GM12878 (cell line): Measurements from ENCODE around the gene OTOG. TPM values are rescaled to one million over a fixed set of nuclear protein-coding genes. Genes with fewer than 3 reads are reported as not detected.

ENCODE experiments used
- ATAC-seq: fragments of 200-7000 bp; cut with Tn5 transposase; 3 replicates; pipeline ENCODE4 v1.9.1; 2020; ENCODE audit warnings: mild to moderate bottlenecking, moderate library complexity
- BruUV-seq: library from RNA; stranded (reverse); fragments of 400-500 nt; replicated peaks from 2 replicates; lab custom pipeline; 2021; lab: Mats Ljungman, UMichigan
- CTCF ChIA-PET: fragments of 300-600 bp; sonication (Branson Sonifier 250); formaldehyde crosslinking; extraction: SDS; loops from one replicate; lab custom pipeline; 2021; ENCODE audit warnings: inconsistent platforms; lab: Yijun Ruan, JAX
- POLR2A ChIA-PET: fragments of 350-600 bp; formaldehyde crosslinking; extraction: SDS; loops from one replicate; lab custom pipeline; 2021; ENCODE audit warnings: inconsistent platforms; lab: Charles Lee
- RAD21 ChIA-PET: fragments of 300-600 bp; sonication (Branson Sonifier 250); formaldehyde crosslinking; loops from one replicate; lab custom pipeline; 2023; ENCODE audit warnings: antibody characterized with exemption; ENCODE audit not compliant: unreplicated experiment; lab: Charles Lee
- SMC1A ChIA-PET: fragments of 300-600 bp; sonication (Branson Sonifier 250); formaldehyde crosslinking; loops from one replicate; lab custom pipeline; 2023; ENCODE audit not compliant: unreplicated experiment, uncharacterized antibody; lab: Charles Lee
- DNase-seq: peaks from one replicate; pipeline ENCODE4 v3.0.0-alpha.2; 2011; ENCODE audit warnings: low read depth, low spot score
- FAIRE-seq: peaks from 3 replicates; lab custom pipeline; 2011; peaks lifted over from hg19 to GRCh38; lab: Jason Lieb, UNC
- H2AFZ ChIP-seq: 2 replicates; pipeline ENCODE4 v1.6.0; 2011; ENCODE audit warnings: low read depth, low read length, control low read depth; ENCODE audit not compliant: control insufficient read depth
- H3K27ac ChIP-seq: 2 replicates; pipeline ENCODE4 v1.5.1; 2011; ENCODE audit warnings: control low read depth; ENCODE audit not compliant: control insufficient read depth, insufficient read depth
- H3K27me3 ChIP-seq, 2 experiments: replicated peaks in 1 of 2; 2 replicates each; pipeline versions ENCODE4 v1.6.0 to v1.6.1; 2011; ENCODE audit warnings: low read length in 1 of 2; ENCODE audit not compliant: control insufficient read depth in 2 of 2, insufficient read depth in 2 of 2
- H3K36me3 ChIP-seq, 2 experiments: 2 replicates each; pipeline ENCODE4 v1.5.1; 2011; ENCODE audit warnings: low read length in 1 of 2; ENCODE audit not compliant: control insufficient read depth in 2 of 2, insufficient read depth in 2 of 2
- H3K4me1 ChIP-seq: 2 replicates; pipeline ENCODE4 v1.6.1; 2011; ENCODE audit warnings: mild to moderate bottlenecking, low read length, moderate library complexity, mixed read lengths; ENCODE audit not compliant: control insufficient read depth, insufficient read depth
- H3K4me2 ChIP-seq: 2 replicates; pipeline ENCODE4 v1.6.0; 2011; ENCODE audit warnings: control low read depth; ENCODE audit not compliant: control insufficient read depth, insufficient read depth
- H3K4me3 ChIP-seq: fragments of 200-600 bp; sonication (generic); 2 replicates; pipeline ENCODE4 v1.5.1; 2016
- H3K79me2 ChIP-seq: 2 replicates; pipeline ENCODE4 v1.6.0; 2011; ENCODE audit warnings: low read length; ENCODE audit not compliant: control insufficient read depth, insufficient read depth
- H3K9ac ChIP-seq: 2 replicates; pipeline ENCODE4 v1.8.0; 2011; ENCODE audit warnings: low read length, control low read depth, mixed read lengths; ENCODE audit not compliant: control insufficient read depth, insufficient read depth
- H3K9me3 ChIP-seq: replicated peaks from 3 replicates; pipeline ENCODE4 v1.5.1; 2011; ENCODE audit warnings: mild to moderate bottlenecking, low read length; ENCODE audit not compliant: control insufficient read depth, insufficient read depth
- H4K20me1 ChIP-seq: 2 replicates; pipeline ENCODE4 v1.6.0; 2011; ENCODE audit not compliant: control insufficient read depth, insufficient read depth
- EZH2 ChIP-seq: IDR thresholded peaks from 2 replicates; pipeline ENCODE4 v1.6.1; 2012; ENCODE audit warnings: low read depth, mild to moderate bottlenecking, control low read depth, inconsistent platforms, low read length, borderline replicate concordance; ENCODE audit not compliant: control insufficient read depth
- HDAC2 ChIP-seq: fragments of 200-600 bp; sonication (generic); IDR thresholded peaks from 2 replicates; pipeline ENCODE4 v1.6.1; 2017
- IKZF2 ChIP-seq, 2 experiments: fragments of 450-650 bp; IDR thresholded peaks; 2 replicates each; pipeline ENCODE4 v1.6.1; 2017; ENCODE audit warnings: mild to moderate bottlenecking in 2 of 2, moderate library complexity in 2 of 2
- IRF4 ChIP-seq: IDR thresholded peaks from 2 replicates; pipeline ENCODE4 v1.6.1; 2011; ENCODE audit warnings: low read depth, low read length
- MLLT1 ChIP-seq: fragments of 450-650 bp; IDR thresholded peaks from 2 replicates; pipeline ENCODE4 v1.6.1; 2016; ENCODE audit warnings: mild to moderate bottlenecking
- MYB ChIP-seq: fragments of 150-350 bp; IDR thresholded peaks from 2 replicates; pipeline ENCODE4 v1.6.1; 2014; ENCODE audit warnings: mild to moderate bottlenecking, low read depth, low read length, borderline replicate concordance
- MYC ChIP-seq: IDR thresholded peaks from 2 replicates; pipeline ENCODE4 v1.6.1; 2011; ENCODE audit warnings: mild to moderate bottlenecking, low read length, moderate library complexity, inconsistent platforms; ENCODE audit not compliant: insufficient read depth, insufficient replicate concordance, insufficient read length, severe bottlenecking
- NFYA ChIP-seq: IDR thresholded peaks from 2 replicates; pipeline ENCODE4 v1.6.1; 2011; ENCODE audit warnings: low read depth, mild to moderate bottlenecking, low read length, improper control_type of control experiment, borderline replicate concordance
- NR2C2 ChIP-seq: IDR thresholded peaks from 2 replicates; pipeline ENCODE4 v1.6.1; 2011; ENCODE audit warnings: borderline replicate concordance, low read depth; ENCODE audit not compliant: control insufficient read depth, insufficient read length
- SMAD5 ChIP-seq: IDR thresholded peaks from 2 replicates; pipeline ENCODE4 v1.6.1; 2016; ENCODE audit warnings: antibody characterized with exemption, low read depth
- SPI1 ChIP-seq: IDR thresholded peaks from 2 replicates; pipeline ENCODE4 v1.6.1; 2011; ENCODE audit warnings: low read depth, mild to moderate bottlenecking, low read length, moderate library complexity, borderline replicate concordance; ENCODE audit not compliant: insufficient read depth
- SUPT20H ChIP-seq: IDR thresholded peaks from 2 replicates; pipeline ENCODE4 v1.6.1; 2011; ENCODE audit warnings: low read depth, mild to moderate bottlenecking, low read length, moderate library complexity, borderline replicate concordance; ENCODE audit not compliant: control insufficient read depth
- USF2 ChIP-seq: IDR thresholded peaks from 2 replicates; pipeline ENCODE4 v1.6.1; 2011; ENCODE audit warnings: low read depth, low read length, improper control_type of control experiment, borderline replicate concordance
- ZNF687 ChIP-seq: fragments of 450-650 bp; IDR thresholded peaks from 2 replicates; pipeline ENCODE4 v1.6.1; 2017; ENCODE audit warnings: mild to moderate bottlenecking, moderate library complexity
- WGBS: methylation state at CpG from one replicate; pipeline ENCODE4 v1.1.6; 2016; ENCODE audit warnings: low lambda C conversion rate; ENCODE audit not compliant: insufficient replicate concordance, insufficient coverage; ENCODE audit errors: missing lambda C conversion rate; 5-methylcytosine and 5-hydroxymethylcytosine counted together
- in situ Hi-C: fragments of 300-500 bp; cut with MboI; formaldehyde crosslinking; loops from 9 replicates; pipeline ENCODE4 v1.14.3; 2018; ENCODE audit warnings: mixed read lengths
- intact Hi-C: fragments of 100-400 bp; cut with micrococcal nuclease; formaldehyde crosslinking; loops from one replicate; pipeline ENCODE4 v1.14.2; 2022; ENCODE audit not compliant: unreplicated experiment
- polyA plus RNA-seq, 11 experiments: library from polyadenylated mRNA; depleted of rRNA in 4 of 11; unstranded in 6 of 11; stranded (reverse) in 5 of 11; fragments of >200 nt; fragmentation: Nextera tagmentation in 4 of 11; fragmentation: Illumina TruSeq in 1 of 11; extraction: Ambion mirVana in 4 of 11; extraction: Trizol in 1 of 11; gene quantifications; 1 replicate in 1 of 11; 2 replicates in 10 of 11; pipeline versions ENCODE4 v1.2.1 to v1.2.3, GENCODE V29; 2011 to 2016; ENCODE audit warnings: inconsistent platforms in 2 of 11, missing spikeins in 2 of 11, low read depth in 1 of 11
- total RNA-seq, 4 experiments: library from RNA; depleted of rRNA in 3 of 4; stranded (reverse); fragments of >200 nt in 3 of 4; fragmentation: Illumina TruSeq in 1 of 4; extraction: Trizol in 1 of 4; gene quantifications; 2 replicates each; pipeline versions ENCODE4 v1.2.1 to v1.2.3, GENCODE V29; 2013 to 2021

Gene OTOG
- total and polyA plus RNA-seq, 10 of the 15 experiments (the other 5 are each of a cell fraction or from before 2014, with no cell fraction given), result not detected

- Histone ChIP-seq H3K27me3 (no peaks in the 10 kb centered on the region; a peak in 2 of 4 replicates), H2AFZ (no peak overlapping the region), H3K4me1 (no peaks in the 10 kb centered on the region), H4K20me1 (no peaks in the 10 kb centered on the region), H3K36me3 (no peaks in the 10 kb centered on the region), H3K4me3 (no peak overlapping the region), H3K4me2 (no peak overlapping the region), H3K79me2 (no peaks in the 10 kb centered on the region), H3K27ac (no peak overlapping the region), H3K9ac (no peak overlapping the region), H3K9me3 (no peaks in the 10 kb centered on the region)
- no peak for ATAC-seq
- 7% methylated on average over 6 of the region's 6 CpGs for WGBS
- BruUV-seq, result no TSS peak
- DNase-seq, result no peak
- POLR2A ChIA-PET, result no interaction called here
- in situ Hi-C loops, result no loop called here
- CTCF ChIA-PET, result no interaction called here
- RAD21 ChIA-PET, result no interaction called here
- intact Hi-C loops, result no loop called here
- SMC1A ChIA-PET, result no interaction called here
- FAIRE-seq, result no peak
- TF ChIP-seq NR2C2 (no peak), MYC (no peak), MLLT1 (no peak), SPI1 (no peak), NFYA (no peak), IRF4 (no peak), USF2 (no peak), SUPT20H (no peak), HDAC2 (no peak), IKZF2 (IDR thresholded peaks at IDR 0.05) (no peak), EZH2 (no peak), ZNF687 (no peak), MYB (no peak), SMAD5 (no peak)
Measured at GRCh38 chr11:17585911-17586695, 39.0 kb downstream of the OTOG start.
